Erythroblast (primary cell): ENCODE measurements around the gene COL1A2.

ENCODE experiments used
- GATA1 ChIP-seq: IDR thresholded peaks from 2 replicates; pipeline ENCODE4 v1.6.1; 2011; ENCODE audit warnings: low read depth, mild to moderate bottlenecking, control low read depth, low read length, moderate library complexity
- POLR2A ChIP-seq: IDR thresholded peaks from 2 replicates; pipeline ENCODE4 v1.6.1; 2011; ENCODE audit warnings: mild to moderate bottlenecking, low read length

DNA sequence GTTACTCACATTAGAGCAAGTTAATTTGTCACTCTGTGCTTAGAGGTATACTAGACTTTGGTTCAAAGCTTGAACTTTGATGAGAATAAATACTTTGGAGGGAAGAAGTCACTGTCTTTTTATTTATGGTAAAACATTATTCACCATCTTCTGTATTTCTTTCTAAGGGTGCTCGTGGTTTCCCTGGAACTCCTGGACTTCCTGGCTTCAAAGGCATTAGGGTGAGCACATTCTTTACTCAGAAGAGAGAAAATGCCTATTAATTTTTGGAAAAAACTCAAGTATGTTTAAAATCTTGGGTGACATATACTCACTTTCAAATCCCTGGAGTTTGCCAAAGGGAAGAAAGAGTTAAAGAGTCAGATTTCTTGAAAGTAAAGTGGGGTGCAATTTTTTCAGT, 10.8 kb downstream of the COL1A2 start:
- TF ChIP-seq POLR2A (no peak), GATA1 (no peak)
